Body of pancreas (tissue), 4 donors: Measurements from ENCODE around the gene ARRB2. TPM values are rescaled to one million over a fixed set of nuclear protein-coding genes. Genes with fewer than 3 reads are reported as not detected.

Source experiments
- ATAC-seq: fragments of 150-250 bp; one replicate; pipeline ENCODE4 v1.9.1; 2016
- DNase-seq, 4 donors: peaks; one replicate each; pipeline ENCODE4 v3.0.0-alpha.2; 2019
- H3K27ac ChIP-seq, 4 donors: fragments of 200-600 bp; sonication (generic); 1 replicate in 3 of 4; 2 replicates in 1 of 4; pipeline versions ENCODE4 v1.5.1 to v1.6.1; 2016 to 2019; ENCODE audit warnings: mild to moderate bottlenecking in 1 of 4, mixed read lengths in 1 of 4, moderate library complexity in 1 of 4
- H3K27me3 ChIP-seq, 2 donors: fragments of 200-600 bp; sonication (generic); one replicate each; pipeline ENCODE4 v1.6.0; 2016; ENCODE audit warnings: mild to moderate bottlenecking in 1 of 2
- H3K36me3 ChIP-seq, 2 donors: fragments of 200-600 bp; sonication (generic); replicated peaks in 1 of 2; 2 replicates each; pipeline ENCODE4 v1.5.1; 2016; ENCODE audit warnings: low read depth in 2 of 2; ENCODE audit not compliant: insufficient read depth in 1 of 2
- H3K4me1 ChIP-seq: fragments of 200-600 bp; sonication (generic); one replicate; pipeline ENCODE4 v1.6.0; 2016
- H3K4me3 ChIP-seq, 2 donors: fragments of 200-600 bp; sonication (generic); 1 replicate in 1 of 2; 2 replicates in 1 of 2; pipeline ENCODE4 v1.5.1; 2016 to 2019
- H3K9me3 ChIP-seq, 3 donors: fragments of 200-600 bp; sonication (generic); 1 replicate in 2 of 3; 2 replicates in 1 of 3; pipeline ENCODE4 v1.5.1; 2016
- POLR2A ChIP-seq, 3 donors: fragments of 450-650 bp; IDR thresholded peaks; one replicate each; pipeline ENCODE4 v1.6.1; 2016; ENCODE audit warnings: antibody characterized with exemption in 3 of 3, mild to moderate bottlenecking in 2 of 3
- WGBS, 2 donors: methylation state at CpG; one replicate each; pipeline ENCODE4 v1.1.5; 2017; 5-methylcytosine and 5-hydroxymethylcytosine counted together
- intact Hi-C: fragments of 100-400 bp; cut with DNase I; formaldehyde crosslinking; loops from one replicate; pipeline ENCODE4 v1.15.1; 2023
- total RNA-seq, 2 donors: library from RNA; depleted of rRNA; stranded (reverse); fragments of >200 nt; gene quantifications; one replicate each; pipeline ENCODE4 v1.1.0, GENCODE V29; 2016
- TF ChIP-seq, protein P1 (sequence below), 7 experiments: fragments of 450-650 bp in 4 of 7; fragments of 200-600 bp in 3 of 7; sonication (generic) in 3 of 7; IDR thresholded peaks; one replicate each; pipeline ENCODE4 v1.5.1; 2016 to 2019; ENCODE audit warnings: antibody characterized with exemption in 7 of 7

Gene ARRB2
- 10 to 100 TPM; 12.5 to 13.2 TPM for total RNA-seq

- peak in 2 of 3 donors; percentile 9 to 65 for TF ChIP-seq POLR2A (IDR thresholded peaks at IDR 0.05)
- TF ChIP-seq, protein P1, sequence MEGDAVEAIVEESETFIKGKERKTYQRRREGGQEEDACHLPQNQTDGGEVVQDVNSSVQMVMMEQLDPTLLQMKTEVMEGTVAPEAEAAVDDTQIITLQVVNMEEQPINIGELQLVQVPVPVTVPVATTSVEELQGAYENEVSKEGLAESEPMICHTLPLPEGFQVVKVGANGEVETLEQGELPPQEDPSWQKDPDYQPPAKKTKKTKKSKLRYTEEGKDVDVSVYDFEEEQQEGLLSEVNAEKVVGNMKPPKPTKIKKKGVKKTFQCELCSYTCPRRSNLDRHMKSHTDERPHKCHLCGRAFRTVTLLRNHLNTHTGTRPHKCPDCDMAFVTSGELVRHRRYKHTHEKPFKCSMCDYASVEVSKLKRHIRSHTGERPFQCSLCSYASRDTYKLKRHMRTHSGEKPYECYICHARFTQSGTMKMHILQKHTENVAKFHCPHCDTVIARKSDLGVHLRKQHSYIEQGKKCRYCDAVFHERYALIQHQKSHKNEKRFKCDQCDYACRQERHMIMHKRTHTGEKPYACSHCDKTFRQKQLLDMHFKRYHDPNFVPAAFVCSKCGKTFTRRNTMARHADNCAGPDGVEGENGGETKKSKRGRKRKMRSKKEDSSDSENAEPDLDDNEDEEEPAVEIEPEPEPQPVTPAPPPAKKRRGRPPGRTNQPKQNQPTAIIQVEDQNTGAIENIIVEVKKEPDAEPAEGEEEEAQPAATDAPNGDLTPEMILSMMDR (IDR thresholded peaks at IDR 0.05) = peak; percentile 39 to 95 (median 86)
- no peaks in the 10 kb centered on the region for H3K9me3 ChIP-seq
- H3K4me3 ChIP-seq = peak within 1 kb of the TSS; percentile 35 to 46
- peak within 1 kb of the TSS; percentile 73 to 88 (median 84) for H3K27ac ChIP-seq
- ATAC-seq = peak; percentile 90
- no peaks in the 10 kb centered on the region for H3K36me3 ChIP-seq
- intact Hi-C loops = loop anchor here (10.0 kb wide), 1 partner anchor 185 kb away; the partner anchor contains the start of gene C17orf107
- DNase-seq = peak; percentile 96 to 99 (median 98)
- peaks cover 19% of the 10 kb centered on the region for H3K4me1 ChIP-seq
- H3K27me3 ChIP-seq = no peaks in the 10 kb centered on the region
- 1% methylated on average over 38 to 44 of the region's 67 CpGs for WGBS, 2 donors
These were observed at the start of gene ARRB2 for GRCh38 chr17:4709794-4710692. ARRB2 (plus strand) TSS chr17:4710632; CDS start chr17:4710722, 90 bp downstream.

- Histone ChIP-seq H3K9me3 (no peaks in the 10 kb centered on the region), H3K36me3 (no peaks in the 10 kb centered on the region), H3K27me3 (no peaks in the 10 kb centered on the region), H3K27ac (no peak overlapping the region), H3K4me1 (no peaks in the 10 kb centered on the region), H3K4me3 (no peak overlapping the region)
- intact Hi-C loops = no loop called here
- 52 to 59% methylated on average over 7 to 8 of the region's 8 CpGs for WGBS, 2 donors
- DNase-seq (no peak), ATAC-seq (no peak)
- TF ChIP-seq POLR2A (IDR thresholded peaks at IDR 0.05) = no peak
- TF ChIP-seq, protein P1 (IDR thresholded peaks at IDR 0.05) = no peak
These were observed 46.7 kb upstream of the ARRB2 start for GRCh38 chr17:4663711-4664110.

DNA sequence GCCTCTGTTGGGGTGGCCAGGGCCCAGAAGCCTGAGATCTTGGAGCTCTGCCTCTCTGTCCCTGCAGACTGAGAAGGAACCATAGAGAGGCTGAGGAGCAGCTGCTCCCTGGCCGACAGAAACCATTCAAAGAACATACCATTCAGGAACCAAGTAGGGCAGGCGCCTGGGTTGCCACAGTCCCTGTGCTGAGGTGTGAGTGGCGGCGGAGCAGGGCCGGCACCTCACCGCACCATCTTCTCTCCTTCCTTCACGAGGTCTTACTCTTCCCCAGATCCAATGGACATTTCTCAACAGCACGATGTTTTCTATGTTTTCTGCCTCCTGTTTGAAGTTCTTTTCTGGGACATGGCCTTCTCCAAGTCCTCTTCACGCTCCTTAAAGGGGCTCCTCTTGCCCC is 46.2 kb upstream of the ARRB2 start:
- H3K4me3 ChIP-seq = no peak overlapping the region
- ATAC-seq = no peak
- no peak overlapping the region for H3K27ac ChIP-seq
- no peaks in the 10 kb centered on the region for H3K4me1 ChIP-seq
- TF ChIP-seq, protein P1 (IDR thresholded peaks at IDR 0.05) = no peak
- no peak for TF ChIP-seq POLR2A (IDR thresholded peaks at IDR 0.05)
- DNase-seq = no peak
- intact Hi-C loops = no loop called here
- H3K27me3 ChIP-seq = no peaks in the 10 kb centered on the region
- WGBS, 2 donors = 74 to 75% methylated on average over 9 of the region's 9 CpGs
- no peaks in the 10 kb centered on the region for H3K9me3 ChIP-seq
- H3K36me3 ChIP-seq = no peaks in the 10 kb centered on the region

GRCh38 chr17:4665027-4665426 is 45.4 kb upstream of the ARRB2 start:
- no peak overlapping the region for H3K27ac ChIP-seq
- no peak for DNase-seq
- 46 to 51% methylated on average over 9 of the region's 9 CpGs for WGBS, 2 donors

More at GRCh38 chr17:4665027-4665426, 45.4 kb upstream of the ARRB2 start:
- TF ChIP-seq POLR2A (IDR thresholded peaks at IDR 0.05) = no peak
- TF ChIP-seq, protein P1 (IDR thresholded peaks at IDR 0.05) = no peak
- Histone ChIP-seq H3K36me3 (no peaks in the 10 kb centered on the region), H3K27me3 (no peaks in the 10 kb centered on the region), H3K4me1 (no peaks in the 10 kb centered on the region), H3K9me3 (no peaks in the 10 kb centered on the region), H3K4me3 (no peak overlapping the region)
- ATAC-seq = no peak
- intact Hi-C loops = no loop called here
